ENCODE measurements around the gene NANP.

Gene NANP

DNA sequence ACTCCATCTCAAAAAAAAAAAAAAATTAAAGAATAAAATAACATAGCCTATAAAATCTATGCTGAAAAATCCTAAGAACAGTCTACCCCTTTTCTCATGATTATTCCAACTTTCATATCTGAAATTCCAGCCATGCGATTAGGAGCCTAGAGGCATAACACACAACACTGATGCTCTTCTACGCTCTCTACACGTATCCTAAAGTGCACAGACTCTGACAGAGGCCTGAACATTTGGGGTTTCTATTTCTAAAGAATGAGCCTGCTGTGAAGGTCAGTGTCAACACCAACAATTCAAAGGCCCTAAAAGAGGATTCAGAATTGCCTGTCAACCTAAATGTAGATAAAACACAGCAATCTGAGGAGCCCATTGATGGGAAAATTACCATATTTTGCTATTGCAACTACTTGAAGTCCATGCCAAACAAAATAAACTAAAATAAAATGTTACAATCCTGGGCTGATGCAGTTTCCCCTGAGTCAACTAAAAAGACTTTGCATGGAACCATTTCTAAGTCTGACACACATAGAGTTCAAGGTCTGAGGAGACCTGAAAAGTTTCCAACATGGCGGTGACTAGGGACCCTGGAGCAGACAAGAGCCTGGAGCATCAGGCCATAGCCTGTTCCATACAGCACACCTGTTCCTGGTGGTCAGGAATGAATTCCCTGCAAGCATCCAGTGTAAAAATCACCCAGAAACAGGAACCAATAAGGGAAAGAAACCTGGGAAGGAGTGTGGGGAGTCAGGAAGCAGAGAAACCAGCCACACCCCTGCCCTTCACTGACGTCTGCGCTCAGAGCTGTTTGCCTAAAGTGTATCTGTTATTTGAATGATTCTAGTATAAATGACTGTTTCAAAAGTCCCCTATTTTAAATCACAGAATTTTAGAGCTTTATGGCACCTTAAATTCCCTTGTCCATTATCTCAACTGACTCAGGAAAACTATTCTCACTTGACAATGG, 50.2 kb downstream of the NANP start:
- no peak for TF ChIP-seq CTCF (conservative IDR thresholded peaks at IDR 0.05)
- peak overlapping the region; percentile 82; the same call in 1 of the 2 replicates for H3K27ac ChIP-seq

DNA sequence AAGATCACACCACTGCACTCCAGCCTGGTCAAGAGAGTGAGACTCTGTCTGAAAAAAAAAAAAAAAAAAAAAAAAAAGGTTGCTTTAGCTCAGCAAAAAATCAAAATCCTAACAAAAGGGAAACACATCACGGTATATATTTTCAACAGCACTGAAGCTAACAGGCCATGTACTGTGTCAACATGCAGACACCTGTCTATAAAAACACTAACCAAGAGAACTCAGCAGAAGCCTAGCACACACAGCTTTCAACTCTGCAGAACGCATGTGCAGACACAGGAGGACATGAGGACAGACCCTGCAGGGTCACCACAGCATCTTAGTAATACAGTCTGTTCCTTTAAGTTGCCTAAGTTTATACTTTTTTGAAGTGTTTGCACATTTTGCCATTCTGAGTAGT, 52.0 kb downstream of the NANP start:
- TF ChIP-seq CTCF (conservative IDR thresholded peaks at IDR 0.05), result no peak
- peak overlapping the region; percentile 82 for H3K27ac ChIP-seq

GRCh38 chr20:25571240-25571639, 52.6 kb downstream of the NANP start:
- H3K27ac ChIP-seq, result peak overlapping the region; percentile 82
- TF ChIP-seq CTCF (conservative IDR thresholded peaks at IDR 0.05), result no peak

DNA sequence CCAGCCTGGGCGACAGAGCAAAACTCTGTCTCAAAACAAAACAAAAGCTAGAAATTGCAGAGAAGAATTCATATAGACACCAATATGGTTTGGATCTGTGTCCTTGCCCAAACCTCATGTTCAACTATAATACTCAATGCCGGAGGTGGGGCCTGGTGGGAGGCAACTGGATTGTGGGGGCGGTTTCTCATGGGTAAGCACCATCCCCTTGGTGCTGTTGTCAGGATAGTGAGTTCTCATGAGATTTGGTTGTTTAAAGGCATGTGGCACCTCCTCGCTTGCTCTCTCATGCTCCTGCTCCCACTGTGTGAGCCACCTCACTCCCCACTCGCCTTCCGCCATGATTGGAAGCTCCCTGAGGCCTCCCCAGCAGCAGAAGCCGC, 53.7 kb downstream of the NANP start:
- TF ChIP-seq CTCF (conservative IDR thresholded peaks at IDR 0.05), result no peak
- H3K27ac ChIP-seq, result no peak overlapping the region

- TF ChIP-seq CTCF (conservative IDR thresholded peaks at IDR 0.05), result no peak
- no peak overlapping the region for H3K27ac ChIP-seq
These were observed 56.5 kb downstream of the NANP start for GRCh38 chr20:25567286-25567685.

GRCh38 chr20:25566821-25567220, 57.0 kb downstream of the NANP start:
- no peak for TF ChIP-seq CTCF (conservative IDR thresholded peaks at IDR 0.05)

GRCh38 chr20:25565578-25566157, 58.1 kb downstream of the NANP start:
- no peak overlapping the region for H3K27ac ChIP-seq

More at GRCh38 chr20:25566821-25567220, 57.0 kb downstream of the NANP start:
- no peak overlapping the region for H3K27ac ChIP-seq

More at GRCh38 chr20:25565578-25566157, 58.1 kb downstream of the NANP start:
- TF ChIP-seq CTCF (conservative IDR thresholded peaks at IDR 0.05), result no peak

Measured in VCaP (cell line).